HUDEP-2 (cell line): ENCODE results near the gene SMG6.

Experiments
- DNase-seq, 76 experiments: peaks; one replicate each; lab custom pipeline; 2025; ENCODE audit not compliant: unreplicated experiment in 76 of 76; lab: John Stamatoyannopoulos, UW

The SMG6 gene

GRCh38 chr17:2037155-2037554, 266.4 kb downstream of the SMG6 start:
- DNase-seq, result no peak

- no peak for DNase-seq
Measured at GRCh38 chr17:2035541-2036488, 267.8 kb downstream of the SMG6 start.

GRCh38 chr17:2034806-2035540, 268.6 kb downstream of the SMG6 start:
- no peak for DNase-seq

- DNase-seq, result no peak
Measured at GRCh38 chr17:2034157-2034556, 269.4 kb downstream of the SMG6 start.

- no peak for DNase-seq
Measured at GRCh38 chr17:2033153-2033552, 270.4 kb downstream of the SMG6 start.

GRCh38 chr17:2030779-2031163, 272.8 kb downstream of the SMG6 start:
- DNase-seq, result peak in 73 of 76 experiments; percentile 41 to 93 (median 76)

- DNase-seq, result peak in 74 of 76 experiments; percentile 38 to 92 (median 81)
Measured at GRCh38 chr17:2029911-2030778, 273.4 kb downstream of the SMG6 start, which contains the start of gene DPH1. DPH1 (plus strand) TSS chr17:2030153; CDS start chr17:2030170, 17 bp downstream.

GRCh38 chr17:2028737-2029136, 274.8 kb downstream of the SMG6 start:
- peak in 2 of 76 experiments; percentile 9 to 15 for DNase-seq

- no peak for DNase-seq
Measured at GRCh38 chr17:2028234-2028614, 275.4 kb downstream of the SMG6 start.

GRCh38 chr17:2027528-2028233, 275.9 kb downstream of the SMG6 start:
- DNase-seq, result peak in 35 of 76 experiments; percentile 9 to 65 (median 31)

- DNase-seq, result peak in 8 of 76 experiments; percentile 3 to 38 (median 18)
Measured at GRCh38 chr17:2025622-2026309, 277.8 kb downstream of the SMG6 start.

- peak in 59 of 76 experiments; percentile 6 to 72 (median 46) for DNase-seq
Measured at GRCh38 chr17:2025220-2025621, 278.4 kb downstream of the SMG6 start, which contains the start of gene RTN4RL1. RTN4RL1 (minus strand) TSS chr17:2025334; CDS start chr17:2024865, 469 bp downstream.

GRCh38 chr17:2024572-2025219, 278.9 kb downstream of the SMG6 start:
- peak in 1 of 76 experiments; percentile 16 for DNase-seq

- no peak for DNase-seq
Measured at GRCh38 chr17:2023692-2024571, 279.7 kb downstream of the SMG6 start.

GRCh38 chr17:2023256-2023655, 280.3 kb downstream of the SMG6 start:
- no peak for DNase-seq

- no peak for DNase-seq
Measured at GRCh38 chr17:2022647-2023240, 280.8 kb downstream of the SMG6 start.

GRCh38 chr17:2020721-2021120, 282.9 kb downstream of the SMG6 start:
- no peak for DNase-seq
